ENCODE data around the gene CRKL. TPM values are rescaled to one million over a fixed set of nuclear protein-coding genes. Genes with fewer than 3 reads are reported as not detected.

CRKL gene
- total RNA-seq, 1 donor: 38.4 TPM

DNA sequence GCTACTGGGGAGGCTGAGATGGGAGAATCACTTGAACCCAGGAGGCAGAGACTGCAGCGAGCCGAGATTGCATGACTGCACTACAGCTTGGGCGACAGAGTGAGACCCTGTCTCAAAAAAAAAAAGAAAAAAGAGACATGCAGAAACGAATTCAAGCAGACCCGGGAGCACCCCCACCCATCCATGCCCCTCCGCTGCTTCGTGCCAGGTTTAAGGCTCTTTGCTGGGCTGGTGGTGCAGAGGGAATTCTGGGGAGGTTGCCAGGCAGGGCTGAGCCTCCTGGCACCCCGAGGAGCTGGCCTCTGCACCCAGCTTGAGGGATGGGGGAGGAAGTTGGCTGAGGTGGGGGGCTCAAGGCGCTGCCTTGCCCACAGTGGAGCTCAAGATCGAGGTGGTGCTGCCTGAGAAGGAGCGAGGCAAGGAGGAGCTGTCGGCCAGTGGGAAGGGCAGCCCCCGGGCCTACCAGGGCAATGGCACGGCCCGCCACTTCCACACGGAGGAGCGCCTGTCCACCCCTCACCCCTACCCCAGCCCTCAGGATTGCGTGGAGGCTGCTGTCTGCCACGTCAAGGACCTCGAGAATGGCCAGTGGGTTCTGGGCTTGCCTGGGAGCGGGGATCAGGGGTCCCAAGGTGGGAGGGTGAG lies 55.8 kb downstream of the CRKL start:
- Histone ChIP-seq H3K9me3 (ENCODE audit: low read depth, low read length) (no peaks in the 10 kb centered on the region), H3K4me2 (ENCODE audit: insufficient read depth, low read length) (no peak overlapping the region), H3K4me3 (ENCODE audit: insufficient read depth, low read length) (no peak overlapping the region), H4K20me1 (ENCODE audit: insufficient read depth, low read length) (no peaks in the 10 kb centered on the region), H3K4me1 (ENCODE audit: insufficient read depth, low read length) (no peaks in the 10 kb centered on the region), H3K36me3 (ENCODE audit: insufficient read depth, low read length) (no peaks in the 10 kb centered on the region), H3K27me3 (ENCODE audit: insufficient read depth, low read length) (no peaks in the 10 kb centered on the region), H2AFZ (ENCODE audit: low read length) (no peak overlapping the region), H3K27ac (ENCODE audit: low read depth, low read length) (no peak overlapping the region), H3K79me2 (ENCODE audit: insufficient read depth, low read length) (no peaks in the 10 kb centered on the region)
- TF ChIP-seq, protein P1, sequence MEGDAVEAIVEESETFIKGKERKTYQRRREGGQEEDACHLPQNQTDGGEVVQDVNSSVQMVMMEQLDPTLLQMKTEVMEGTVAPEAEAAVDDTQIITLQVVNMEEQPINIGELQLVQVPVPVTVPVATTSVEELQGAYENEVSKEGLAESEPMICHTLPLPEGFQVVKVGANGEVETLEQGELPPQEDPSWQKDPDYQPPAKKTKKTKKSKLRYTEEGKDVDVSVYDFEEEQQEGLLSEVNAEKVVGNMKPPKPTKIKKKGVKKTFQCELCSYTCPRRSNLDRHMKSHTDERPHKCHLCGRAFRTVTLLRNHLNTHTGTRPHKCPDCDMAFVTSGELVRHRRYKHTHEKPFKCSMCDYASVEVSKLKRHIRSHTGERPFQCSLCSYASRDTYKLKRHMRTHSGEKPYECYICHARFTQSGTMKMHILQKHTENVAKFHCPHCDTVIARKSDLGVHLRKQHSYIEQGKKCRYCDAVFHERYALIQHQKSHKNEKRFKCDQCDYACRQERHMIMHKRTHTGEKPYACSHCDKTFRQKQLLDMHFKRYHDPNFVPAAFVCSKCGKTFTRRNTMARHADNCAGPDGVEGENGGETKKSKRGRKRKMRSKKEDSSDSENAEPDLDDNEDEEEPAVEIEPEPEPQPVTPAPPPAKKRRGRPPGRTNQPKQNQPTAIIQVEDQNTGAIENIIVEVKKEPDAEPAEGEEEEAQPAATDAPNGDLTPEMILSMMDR (IDR thresholded peaks at IDR 0.05; ENCODE audit: extremely low read depth, low read depth, low read length): no peak
- DNase-seq (ENCODE audit: insufficient read length, low spot score, missing footprints): peak; percentile 57

DNA sequence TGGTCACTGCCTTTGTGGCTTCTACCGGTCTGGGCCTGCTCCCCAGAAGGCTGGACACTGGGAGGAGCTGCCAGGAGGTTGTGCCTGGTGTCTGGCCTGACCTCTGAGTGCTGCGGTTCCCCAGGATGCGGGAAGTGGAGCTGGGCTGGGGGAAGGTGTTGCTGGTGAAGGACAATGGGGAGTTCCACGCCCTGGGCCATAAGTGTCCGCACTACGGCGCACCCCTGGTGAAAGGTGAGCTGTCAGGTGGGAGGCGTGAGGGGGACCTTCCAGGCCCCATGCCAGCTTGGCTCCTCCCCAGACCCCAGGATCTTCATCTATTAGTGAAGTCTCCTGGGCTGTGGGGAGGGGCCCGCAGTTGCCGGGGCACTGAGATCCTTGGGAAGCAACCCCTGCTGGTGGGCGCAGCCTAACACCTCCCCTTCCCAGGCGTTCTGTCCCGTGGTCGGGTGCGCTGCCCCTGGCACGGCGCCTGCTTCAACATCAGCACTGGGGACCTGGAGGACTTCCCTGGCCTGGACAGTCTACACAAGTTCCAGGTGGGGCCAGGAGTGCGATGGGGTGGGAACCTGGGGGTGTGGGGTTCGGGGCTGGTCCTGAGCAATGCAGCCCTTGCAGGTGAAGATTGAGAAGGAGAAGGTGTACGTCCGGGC lies 56.6 kb downstream of the CRKL start:
- Histone ChIP-seq H2AFZ (ENCODE audit: low read length) (no peak overlapping the region), H3K9me3 (ENCODE audit: low read depth, low read length) (peaks cover 5% of the 10 kb centered on the region), H3K36me3 (ENCODE audit: insufficient read depth, low read length) (no peaks in the 10 kb centered on the region), H4K20me1 (ENCODE audit: insufficient read depth, low read length) (no peaks in the 10 kb centered on the region), H3K27me3 (ENCODE audit: insufficient read depth, low read length) (no peaks in the 10 kb centered on the region), H3K27ac (ENCODE audit: low read depth, low read length) (no peak overlapping the region), H3K4me3 (ENCODE audit: insufficient read depth, low read length) (no peak overlapping the region), H3K79me2 (ENCODE audit: insufficient read depth, low read length) (no peaks in the 10 kb centered on the region), H3K4me2 (ENCODE audit: insufficient read depth, low read length) (no peak overlapping the region), H3K4me1 (ENCODE audit: insufficient read depth, low read length) (no peaks in the 10 kb centered on the region)
- TF ChIP-seq, protein P1 (IDR thresholded peaks at IDR 0.05; ENCODE audit: extremely low read depth, low read depth, low read length): no peak
- DNase-seq (ENCODE audit: insufficient read length, low spot score, missing footprints): no peak

DNA sequence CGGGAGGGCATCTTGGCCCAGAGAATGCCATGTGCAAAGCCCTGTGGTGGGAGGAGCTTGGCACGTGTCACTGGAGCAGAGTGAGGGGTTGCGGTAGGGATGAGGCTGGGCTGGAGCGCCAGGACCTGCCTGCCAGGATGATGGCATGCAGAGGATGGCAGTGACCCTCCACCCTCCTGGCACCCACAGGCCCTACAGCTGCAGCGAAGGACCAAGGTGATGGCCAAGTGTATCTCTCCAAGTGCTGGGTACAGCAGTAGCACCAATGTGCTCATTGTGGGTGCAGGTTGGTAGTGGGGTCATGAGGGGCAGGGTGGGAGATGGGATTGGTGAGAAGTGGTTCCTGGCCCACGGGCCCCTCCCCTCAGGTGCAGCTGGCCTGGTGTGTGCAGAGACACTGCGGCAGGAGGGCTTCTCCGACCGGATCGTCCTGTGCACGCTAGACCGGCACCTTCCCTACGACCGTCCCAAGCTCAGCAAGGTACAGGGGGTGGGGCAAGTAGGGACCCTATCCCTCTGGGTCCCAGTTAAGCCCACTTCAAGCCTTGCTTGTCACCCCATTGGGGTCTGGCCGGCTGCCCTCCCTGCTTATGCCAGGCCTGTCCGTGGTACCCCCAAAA lies 57.2 kb downstream of the CRKL start:
- Histone ChIP-seq H2AFZ (ENCODE audit: low read length) (no peak overlapping the region), H3K4me2 (ENCODE audit: insufficient read depth, low read length) (no peak overlapping the region), H3K79me2 (ENCODE audit: insufficient read depth, low read length) (no peaks in the 10 kb centered on the region), H3K27ac (ENCODE audit: low read depth, low read length) (no peak overlapping the region), H3K9me3 (ENCODE audit: low read depth, low read length) (peaks cover 7% of the 10 kb centered on the region), H3K27me3 (ENCODE audit: insufficient read depth, low read length) (no peaks in the 10 kb centered on the region), H3K36me3 (ENCODE audit: insufficient read depth, low read length) (no peaks in the 10 kb centered on the region), H3K4me3 (ENCODE audit: insufficient read depth, low read length) (no peak overlapping the region), H4K20me1 (ENCODE audit: insufficient read depth, low read length) (no peaks in the 10 kb centered on the region), H3K4me1 (ENCODE audit: insufficient read depth, low read length) (peaks cover 1% of the 10 kb centered on the region)
- TF ChIP-seq, protein P1 (IDR thresholded peaks at IDR 0.05; ENCODE audit: extremely low read depth, low read depth, low read length): no peak
- no peak for DNase-seq (ENCODE audit: insufficient read length, low spot score, missing footprints)
